Activated T-cell treated with anti-CD3 and anti-CD28 coated beads, Interleukin-2, amount 50 U/mL, for 48 hours (primary cell): ENCODE measurements around the gene CYBB.

Source experiments
- DNase-seq, 2 experiments: peaks; one replicate each; pipeline ENCODE4 v3.0.0-alpha.2; 2020

CYBB gene

GRCh38 chrX:37846141-37846540, 66.3 kb downstream of the CYBB start:
- no peak for DNase-seq

- no peak for DNase-seq
Measured at GRCh38 chrX:37846558-37846933, 66.7 kb downstream of the CYBB start.

GRCh38 chrX:37846934-37847732, 67.3 kb downstream of the CYBB start, which contains the start of gene DYNLT3:
TSS of gene DYNLT3 (minus strand) at chrX:37847571. CDS start at chrX:37847510, 61 bp downstream.
- DNase-seq = peak; percentile 80 to 84

DNA sequence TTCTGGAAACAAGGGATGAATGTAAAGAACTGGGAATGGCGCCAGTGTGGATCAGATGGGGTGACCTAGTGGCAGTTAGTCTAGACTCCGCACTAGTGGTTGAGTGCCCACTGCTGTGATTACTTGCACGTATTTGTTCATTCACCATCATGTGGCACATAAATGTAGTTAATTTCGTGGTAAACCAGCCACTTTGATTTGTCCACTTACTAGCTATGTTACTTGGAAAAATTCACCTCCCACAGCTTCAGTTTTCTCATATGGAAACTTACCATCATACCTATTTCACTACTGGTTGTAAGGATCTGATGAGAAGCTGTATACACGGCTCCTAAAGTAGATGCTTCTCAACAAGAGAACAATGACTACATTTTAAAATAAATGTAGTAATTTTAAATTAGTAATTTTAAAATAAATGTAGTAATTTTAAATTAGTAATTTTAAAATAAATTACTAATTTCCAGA, 67.9 kb downstream of the CYBB start:
- no peak for DNase-seq

DNA sequence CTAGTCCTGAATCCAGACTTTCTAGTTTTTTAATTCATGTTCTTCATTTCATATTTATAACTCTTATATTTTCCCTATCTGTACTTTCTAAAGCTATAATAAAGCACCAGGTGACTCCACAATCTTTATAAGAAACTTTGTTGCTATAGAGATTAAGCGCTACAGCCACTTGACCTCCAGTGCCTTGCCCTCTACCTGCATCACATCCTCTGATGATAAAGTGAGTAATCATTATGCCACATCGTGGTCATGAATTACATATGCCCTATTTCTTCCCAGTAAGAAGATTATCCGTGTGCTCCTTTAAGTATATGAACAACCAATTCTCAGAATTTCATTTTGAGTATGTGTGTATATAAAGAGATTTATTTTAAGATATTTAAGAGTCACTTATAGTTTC, 74.3 kb downstream of the CYBB start:
- no peak for DNase-seq

DNA sequence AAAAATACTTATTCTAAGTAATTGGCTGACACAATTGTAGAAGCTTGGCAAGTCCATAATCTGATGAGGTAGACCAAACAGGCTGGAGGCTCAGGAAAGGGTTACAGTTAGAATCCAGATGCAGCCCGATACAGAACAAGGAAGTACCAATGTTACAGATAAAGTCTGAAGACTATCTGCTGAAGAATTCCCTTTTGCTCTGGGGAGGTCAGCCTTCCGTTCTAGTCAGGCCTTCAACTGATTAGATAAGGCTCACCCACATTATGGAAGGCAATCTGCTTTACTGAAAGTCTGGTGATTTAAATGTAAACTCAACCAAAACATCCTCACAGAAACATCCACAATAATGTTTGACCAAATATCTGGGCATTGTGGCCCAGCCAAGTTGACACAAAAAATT, 74.9 kb downstream of the CYBB start:
- DNase-seq = no peak

DNA sequence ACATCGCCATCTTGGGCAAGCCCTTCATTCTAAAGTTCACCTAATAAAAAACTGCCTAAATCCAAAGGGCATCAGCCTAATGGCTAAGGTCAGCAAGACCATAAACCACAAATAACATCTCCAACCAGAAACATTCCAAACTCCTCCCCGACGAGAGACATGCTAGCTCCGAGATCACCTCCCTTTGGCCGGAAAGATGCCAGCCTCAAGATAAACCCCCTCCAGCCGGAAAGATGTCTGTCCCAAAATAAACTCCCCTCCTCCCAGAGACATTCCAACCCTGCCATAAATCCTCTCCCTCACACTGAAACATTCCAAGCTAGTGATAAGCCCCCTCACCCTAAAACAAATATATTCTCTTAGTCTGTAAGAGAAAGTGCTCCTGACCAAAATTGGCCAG, 80.9 kb downstream of the CYBB start:
- no peak for DNase-seq

GRCh38 chrX:37862851-37863250, 83.0 kb downstream of the CYBB start:
- no peak for DNase-seq
